ENCODE data around the gene GCC2.
"Not testable (repeated sequence)": the region's sequence is repeated elsewhere in the genome, so short reads cannot be mapped to it uniquely, and the experiment has no call there.

The GCC2 gene

DNA sequence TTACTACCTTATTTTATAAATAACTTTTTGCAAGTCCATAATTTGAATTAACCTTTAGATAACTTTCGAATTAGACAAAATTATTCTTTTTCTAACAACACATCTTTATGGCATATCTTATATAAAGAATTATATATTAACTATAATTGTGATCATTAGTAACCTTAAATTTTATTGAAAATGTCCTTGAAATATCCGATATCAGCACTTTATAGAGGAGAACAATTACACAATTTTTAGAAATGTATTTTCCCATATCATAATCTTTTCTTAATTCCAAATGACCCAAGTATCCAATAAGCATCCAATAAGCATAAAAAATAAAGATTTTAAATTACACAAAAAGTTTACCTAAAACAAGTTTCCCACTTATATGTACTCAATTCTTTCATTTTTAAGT lies 7.3 kb upstream of the GCC2 start:
- DNase-seq (ENCODE audit: low read depth) = no peak

- no peak for DNase-seq (ENCODE audit: low read depth)
Measured at GRCh38 chr2:108444941-108445840, 3.8 kb upstream of the GCC2 start.

DNA sequence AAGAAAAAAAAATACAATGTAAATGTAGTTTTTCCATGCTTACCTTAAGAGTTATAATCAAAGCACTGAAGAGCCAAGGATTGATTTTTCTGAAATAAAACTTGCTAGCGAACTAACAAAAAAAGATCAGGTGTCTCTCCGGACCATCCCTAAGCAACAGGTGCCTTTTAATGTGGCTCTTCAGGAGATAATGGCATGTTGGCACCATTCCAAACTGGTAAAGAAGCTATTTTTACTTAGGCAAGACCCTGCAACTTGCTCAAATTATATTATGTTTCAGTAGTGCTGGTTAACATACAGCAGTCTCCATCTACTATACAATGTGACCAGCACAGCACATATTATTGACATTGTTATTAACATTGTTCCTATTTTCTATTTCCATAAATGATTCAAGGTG lies 2.3 kb upstream of the GCC2 start:
- no peak for DNase-seq (ENCODE audit: low read depth)

GRCh38 chr2:108447947-108448677 lies 894 bp upstream of the GCC2 start:
- DNase-seq (ENCODE audit: low read depth) = no peak

DNA sequence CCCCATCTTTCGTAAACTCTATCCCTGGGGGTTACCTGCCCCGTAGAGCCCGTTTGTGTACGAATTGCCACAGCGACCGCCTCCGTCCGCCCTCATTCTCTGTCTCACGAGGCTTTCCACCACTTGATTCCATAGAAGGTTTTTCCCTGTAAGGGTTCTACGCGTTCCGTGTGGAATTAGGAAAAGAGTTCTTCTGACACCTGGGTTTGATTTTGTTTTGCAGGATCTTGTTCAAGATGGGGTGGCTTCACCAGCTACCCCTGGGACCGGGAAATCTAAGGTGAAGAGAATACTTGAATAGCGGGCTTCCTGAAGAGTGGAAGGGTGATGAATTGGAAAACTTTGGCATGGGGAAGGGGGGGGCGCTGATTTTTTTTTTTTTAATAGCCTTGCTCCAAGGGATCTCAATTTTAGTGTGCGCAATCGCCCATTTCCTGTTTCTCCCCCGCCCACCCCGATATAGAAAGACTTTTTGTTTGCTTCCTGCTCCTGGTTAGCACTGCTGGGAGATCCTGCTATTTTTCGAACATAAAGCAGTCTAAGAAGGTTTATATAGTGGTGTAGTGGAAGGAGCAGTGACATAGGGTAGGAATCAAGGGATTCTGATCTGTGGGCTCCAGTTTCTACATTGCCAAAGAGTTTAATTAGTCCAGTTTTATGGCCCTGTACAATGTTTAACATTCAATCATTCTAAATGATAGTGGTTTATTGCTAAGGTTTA lies 564 bp downstream of the GCC2 start:
- DNase-seq (ENCODE audit: low read depth) = no peak

GRCh38 chr2:108450863-108451262 lies 1.9 kb downstream of the GCC2 start:
- no peak for DNase-seq (ENCODE audit: low read depth)

GRCh38 chr2:108451976-108452375 lies 3.0 kb downstream of the GCC2 start:
- DNase-seq (ENCODE audit: low read depth) = no peak

DNA sequence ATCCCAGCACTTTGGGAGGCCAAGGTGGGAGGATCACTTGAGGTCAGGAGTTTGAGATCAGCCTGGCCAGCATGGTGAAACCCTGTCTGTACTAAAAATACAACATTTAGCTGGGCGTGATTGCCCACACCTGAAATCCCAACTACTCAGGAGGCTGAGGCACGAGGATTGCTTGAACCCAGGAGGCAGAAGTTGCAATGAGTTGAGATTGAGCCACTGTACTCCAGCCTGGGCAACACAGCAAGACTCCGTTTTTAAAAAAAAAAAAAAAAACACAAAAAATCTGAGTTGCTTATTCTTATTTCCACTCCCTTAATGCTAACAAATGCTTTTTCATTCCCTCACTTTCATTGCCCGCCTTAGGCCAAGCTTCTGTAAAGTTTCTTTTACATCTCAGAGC lies 4.5 kb downstream of the GCC2 start:
- DNase-seq (ENCODE audit: low read depth) = not testable (repeated sequence)

DNA sequence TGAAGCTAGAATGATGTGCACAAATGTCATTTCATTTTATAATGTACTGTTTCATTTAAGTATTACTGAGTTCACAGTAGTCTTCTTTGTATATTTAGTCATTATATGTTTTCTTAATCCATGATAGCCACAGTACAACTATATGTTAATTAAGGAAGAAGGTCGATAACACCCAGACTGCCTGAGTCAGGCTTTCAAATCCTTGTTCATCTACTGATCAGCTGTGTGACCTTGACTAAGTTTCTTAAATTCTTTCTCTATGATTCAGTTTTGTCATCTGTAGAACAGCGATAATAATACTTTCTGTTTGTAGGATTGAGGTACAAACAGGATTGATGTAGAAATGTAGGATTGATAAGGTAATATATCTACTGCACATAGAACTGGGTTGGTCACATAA lies 5.4 kb downstream of the GCC2 start:
- no peak for DNase-seq (ENCODE audit: low read depth)

DNA sequence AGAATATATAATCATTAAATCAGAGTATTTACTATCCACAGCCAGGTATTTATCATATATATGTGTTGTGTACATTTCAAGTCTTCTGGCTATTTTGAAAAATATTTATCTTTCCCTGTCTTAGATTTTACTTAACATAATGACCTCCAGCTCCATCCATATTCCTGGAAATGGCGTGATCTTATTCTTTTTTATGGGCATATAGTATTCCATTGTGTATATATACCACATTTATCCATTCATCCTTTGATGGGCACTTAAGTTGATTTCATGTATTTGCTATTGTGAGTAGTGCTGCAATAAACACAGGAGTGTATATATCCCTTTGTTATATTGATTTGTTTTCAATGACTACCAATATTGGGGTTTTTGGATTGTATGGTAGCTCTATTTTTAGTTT lies 6.6 kb downstream of the GCC2 start:
- no peak for DNase-seq (ENCODE audit: low read depth)

- DNase-seq (ENCODE audit: low read depth) = no peak
Measured at GRCh38 chr2:108458082-108458481, 9.1 kb downstream of the GCC2 start.

GRCh38 chr2:108459441-108459840 lies 10.4 kb downstream of the GCC2 start:
- no peak for DNase-seq (ENCODE audit: low read depth)

DNA sequence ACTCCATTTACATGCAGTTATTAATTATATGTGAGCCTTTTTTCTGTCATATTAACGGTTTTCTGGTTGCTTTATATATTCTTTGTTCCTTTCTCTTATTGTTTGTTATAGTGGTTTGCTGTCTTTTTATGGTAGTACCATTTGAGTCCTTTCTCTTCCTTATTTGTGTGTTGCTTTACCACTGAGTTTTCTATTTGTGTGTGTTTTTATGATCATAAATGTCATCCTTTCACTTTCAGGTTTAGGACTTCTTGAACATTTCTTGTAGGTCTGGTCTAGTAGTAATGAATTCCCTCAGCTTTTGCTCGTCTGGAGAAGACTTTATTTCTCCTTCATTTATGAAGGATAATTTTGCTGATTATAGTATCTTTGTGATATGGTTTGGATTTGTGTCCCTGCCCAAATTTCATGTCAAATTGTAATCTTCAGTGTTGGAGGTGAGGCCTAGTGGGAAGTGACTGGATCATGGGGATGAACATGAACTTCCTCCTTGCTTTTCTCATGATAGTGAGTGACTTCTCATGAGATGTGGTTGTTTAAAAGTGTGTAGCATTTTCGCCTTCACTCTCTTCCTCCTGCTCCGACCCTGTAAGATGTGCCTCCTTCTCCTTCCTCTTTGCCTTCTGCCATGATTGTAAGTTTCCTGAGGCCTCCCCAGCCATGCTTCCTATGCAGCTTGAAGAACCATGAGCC lies 11.5 kb downstream of the GCC2 start:
- no peak for DNase-seq (ENCODE audit: low read depth)

DNA sequence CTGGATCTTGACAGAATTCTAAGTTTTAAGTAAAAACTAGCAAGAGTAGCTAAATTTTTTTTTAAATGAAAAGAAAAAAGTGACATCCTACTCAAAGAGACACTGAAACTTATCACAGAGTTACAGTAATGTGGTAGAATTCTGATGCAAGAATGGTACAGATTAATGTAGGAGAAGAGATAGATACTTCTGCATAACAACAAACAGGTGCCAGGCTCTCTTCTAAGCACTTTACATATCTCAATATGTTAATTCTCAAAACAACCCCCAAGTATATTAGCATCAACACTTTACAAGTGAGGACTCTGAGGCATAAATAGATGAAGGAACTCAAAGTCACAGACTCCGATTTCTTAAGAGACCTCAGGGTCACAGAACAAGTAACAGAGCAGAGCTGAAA lies 28.1 kb downstream of the GCC2 start:
- DNase-seq (ENCODE audit: low read depth) = no peak

- DNase-seq (ENCODE audit: low read depth) = no peak
Measured at GRCh38 chr2:108485253-108485652, 36.2 kb downstream of the GCC2 start.

GRCh38 chr2:108490506-108491122 lies 41.6 kb downstream of the GCC2 start:
- no peak for DNase-seq (ENCODE audit: low read depth)

DNA sequence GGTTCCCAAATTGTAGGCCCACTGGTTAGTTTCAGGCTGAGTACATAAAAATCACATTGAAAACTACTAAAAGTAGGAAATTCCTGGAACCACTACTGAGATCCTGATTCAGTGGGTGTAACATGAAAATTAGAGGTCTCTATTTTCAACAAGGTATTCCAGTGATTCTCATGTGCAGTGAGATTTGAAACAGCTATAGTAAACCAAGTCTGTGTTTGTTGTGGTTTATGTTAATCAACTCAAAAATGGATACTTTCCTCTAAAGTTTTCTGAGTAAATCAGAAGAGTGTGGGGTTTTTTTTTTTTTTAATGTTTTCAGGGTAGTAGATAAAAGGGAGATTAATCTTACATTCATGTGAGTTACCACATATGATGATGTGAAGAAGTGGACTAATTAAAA lies 42.8 kb downstream of the GCC2 start:
- DNase-seq (ENCODE audit: low read depth) = no peak

DNA sequence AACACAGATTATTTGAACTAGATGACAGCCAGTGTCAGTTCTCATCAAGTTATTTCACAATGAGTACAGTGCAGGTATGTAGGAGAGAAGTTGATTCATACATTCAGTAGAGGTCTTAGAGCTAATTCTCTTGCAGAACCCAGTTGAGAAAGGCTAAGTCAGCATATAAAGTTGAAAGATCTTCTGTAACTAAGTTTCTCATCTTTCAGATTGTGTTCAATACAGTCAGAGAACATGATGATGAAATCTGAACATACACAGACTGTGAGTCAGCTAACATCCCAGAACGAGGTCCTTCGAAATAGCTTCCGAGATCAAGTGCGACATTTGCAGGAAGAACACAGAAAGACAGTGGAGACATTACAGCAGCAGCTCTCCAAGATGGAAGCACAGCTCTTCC lies 43.4 kb downstream of the GCC2 start:
- peak; percentile 85 for DNase-seq (ENCODE audit: low read depth)

DNA sequence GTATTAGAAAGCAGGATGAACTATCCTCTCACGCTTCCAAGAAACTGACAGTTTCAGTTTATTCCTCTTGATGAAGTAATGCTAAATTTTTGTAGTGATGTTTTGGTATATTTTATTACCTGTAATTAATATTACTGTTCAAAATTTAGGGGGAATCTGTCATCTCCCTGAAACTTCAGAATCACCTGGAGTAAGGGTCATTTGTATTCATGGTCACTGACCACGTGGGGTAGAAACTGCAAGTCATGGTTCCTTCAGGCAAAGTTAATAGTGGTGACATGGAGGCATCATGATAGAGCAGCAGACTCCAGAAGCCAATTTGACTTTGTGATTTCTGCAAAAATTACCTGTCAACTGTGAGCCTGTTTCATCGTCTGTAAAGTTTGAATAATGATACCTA lies 47.2 kb downstream of the GCC2 start:
- DNase-seq (ENCODE audit: low read depth) = not testable (repeated sequence)

DNA sequence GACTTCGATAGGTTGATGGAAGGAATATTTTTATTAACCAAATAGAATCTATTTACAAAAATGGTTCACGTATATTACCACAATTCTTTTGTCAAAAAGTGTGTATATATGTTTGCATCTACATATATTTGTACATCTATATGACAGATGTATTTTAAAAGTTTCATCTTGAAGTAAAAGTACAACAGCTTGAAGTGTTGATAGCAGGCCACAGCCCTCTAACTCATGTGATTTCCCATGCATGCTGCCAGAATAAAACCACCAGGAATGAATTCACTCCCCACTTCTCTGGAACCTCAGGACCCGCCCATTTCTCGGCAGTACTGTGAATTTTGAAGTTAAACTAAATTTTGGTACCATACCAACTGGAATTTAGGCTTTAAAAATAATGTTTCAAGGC lies 58.6 kb downstream of the GCC2 start:
- not testable (repeated sequence) for DNase-seq (ENCODE audit: low read depth)

DNA sequence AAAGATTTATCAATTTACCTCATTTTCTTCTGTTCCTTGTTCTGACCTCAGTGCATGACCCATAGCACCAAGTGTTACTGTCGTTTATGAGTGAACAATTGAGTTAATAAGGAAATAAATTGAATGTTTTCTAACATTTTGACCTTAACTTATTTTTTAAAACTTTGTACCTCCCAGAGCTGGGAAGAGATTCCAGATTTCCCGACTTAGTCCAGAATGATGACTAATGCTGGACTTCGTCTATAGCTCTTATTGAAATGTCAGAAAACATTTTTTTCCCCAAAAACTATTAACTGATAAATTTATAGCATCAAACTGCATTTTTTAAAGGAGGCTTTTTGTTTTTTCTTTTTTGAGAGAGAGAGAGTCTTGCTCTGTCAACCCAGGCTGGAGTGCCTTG lies 63.4 kb downstream of the GCC2 start:
- DNase-seq (ENCODE audit: low read depth) = not testable (repeated sequence)

GRCh38 chr2:108514478-108514877 lies 65.5 kb downstream of the GCC2 start:
- DNase-seq (ENCODE audit: low read depth) = not testable (repeated sequence)
